Esophagus (tissue), 2 donors: Measurements from ENCODE around the gene CNGA4. TPM values are rescaled to one million over a fixed set of nuclear protein-coding genes. Genes with fewer than 3 reads are reported as not detected.

Experiments
- H3K27ac ChIP-seq, 2 donors: one replicate each; pipeline ENCODE4 v1.5.1; 2013; ENCODE audit warnings: low read depth in 2 of 2, mild to moderate bottlenecking in 2 of 2, inconsistent platforms in 1 of 2, low read length in 1 of 2, moderate library complexity in 1 of 2
- H3K27me3 ChIP-seq, 2 donors: one replicate each; pipeline ENCODE4 v1.6.1; 2013; ENCODE audit warnings: low read length in 2 of 2, control low read depth in 1 of 2, mild to moderate bottlenecking in 1 of 2; ENCODE audit not compliant: insufficient read depth in 2 of 2, control insufficient read depth in 1 of 2
- H3K36me3 ChIP-seq, 2 donors: one replicate each; pipeline ENCODE4 v1.6.1; 2013; ENCODE audit warnings: low read length in 1 of 2; ENCODE audit not compliant: control insufficient read depth in 2 of 2, insufficient read depth in 2 of 2
- H3K4me1 ChIP-seq, 2 donors: one replicate each; pipeline ENCODE4 v1.6.1; 2013; ENCODE audit warnings: low read length in 1 of 2; ENCODE audit not compliant: control insufficient read depth in 2 of 2, insufficient read depth in 2 of 2
- H3K4me3 ChIP-seq, 2 donors: one replicate each; pipeline ENCODE4 v1.5.1; 2013; ENCODE audit warnings: low read length in 2 of 2, mild to moderate bottlenecking in 2 of 2, low read depth in 1 of 2, moderate library complexity in 1 of 2
- H3K9me3 ChIP-seq, 2 donors: one replicate each; pipeline ENCODE4 v1.6.1; 2013; ENCODE audit warnings: mild to moderate bottlenecking in 2 of 2, low read depth in 1 of 2, low read length in 1 of 2, moderate library complexity in 1 of 2; ENCODE audit not compliant: control insufficient read depth in 2 of 2, insufficient read depth in 1 of 2
- WGBS, 2 donors: extraction: QIAGEN DNeasy Blood & Tissue Kit; methylation state at CpG; one replicate each; pipeline ENCODE4 v1.1.7; 2013; 5-methylcytosine and 5-hydroxymethylcytosine counted together
- polyA plus RNA-seq, 2 donors: library from polyadenylated mRNA; stranded (reverse); fragments of 200-250 nt; gene quantifications; one replicate each; pipeline ENCODE4 v1.2.3, GENCODE V29; 2013
- donor health status: healthy with polysubstance abuse.
- donor health status: Bipolar disorder and iron deficiency.

Gene CNGA4
- polyA plus RNA-seq, 2 donors = 0.06 TPM

GRCh38 chr11:6251120-6251733 lies 12.3 kb downstream of the CNGA4 start:
- WGBS, 2 donors = 55 to 64% methylated on average over 6 of the region's 6 CpGs
- Histone ChIP-seq H3K27ac (no peak overlapping the region), H3K9me3 (no peaks in the 10 kb centered on the region), H3K27me3 (no peaks in the 10 kb centered on the region), H3K4me1 (peaks cover 0 to 2% of the 10 kb centered on the region in 2 donors), H3K4me3 (no peak overlapping the region), H3K36me3 (no peaks in the 10 kb centered on the region)

- Histone ChIP-seq H3K9me3 (no peaks in the 10 kb centered on the region), H3K27me3 (no peaks in the 10 kb centered on the region), H3K27ac (peak overlapping the region in 1 of 2 donors; percentile 11), H3K4me3 (no peak overlapping the region), H3K36me3 (no peaks in the 10 kb centered on the region), H3K4me1 (peaks cover 0 to 2% of the 10 kb centered on the region in 2 donors)
- 59 to 88% methylated on average over 6 of the region's 6 CpGs for WGBS, 2 donors
Observed at GRCh38 chr11:6251990-6252473, 13.1 kb downstream of the CNGA4 start.

- Histone ChIP-seq H3K4me3 (no peak overlapping the region), H3K9me3 (no peaks in the 10 kb centered on the region), H3K27ac (no peak overlapping the region), H3K4me1 (peaks cover 0 to 2% of the 10 kb centered on the region in 2 donors), H3K36me3 (no peaks in the 10 kb centered on the region), H3K27me3 (no peaks in the 10 kb centered on the region)
- WGBS, 2 donors = 70 to 79% methylated on average over 1 of the region's 1 CpG
Observed at GRCh38 chr11:6253197-6253596, 14.3 kb downstream of the CNGA4 start.

DNA sequence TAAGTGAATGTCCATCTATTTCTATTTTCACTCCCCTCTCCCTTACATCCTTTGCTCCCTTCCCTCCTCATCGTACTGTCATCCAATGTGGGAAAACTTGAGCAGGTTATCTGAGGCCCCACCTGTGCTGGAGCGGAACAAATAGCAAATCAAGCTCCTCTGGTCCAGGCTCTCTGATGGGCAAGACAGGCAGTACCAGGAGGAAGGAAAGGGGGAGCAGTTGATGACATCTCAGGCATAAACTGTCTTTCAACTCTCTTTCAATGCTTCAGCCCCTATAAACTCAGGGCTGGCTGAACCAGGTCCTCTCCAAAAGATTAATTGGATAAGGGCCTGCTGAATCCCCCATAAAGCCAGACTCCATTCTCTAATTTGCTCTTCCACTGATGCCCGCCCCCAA lies 19.3 kb downstream of the CNGA4 start:
- Histone ChIP-seq H3K27ac (no peak overlapping the region), H3K36me3 (no peaks in the 10 kb centered on the region), H3K4me3 (no peak overlapping the region), H3K4me1 (peaks cover 0 to 6% of the 10 kb centered on the region in 2 donors), H3K27me3 (peaks cover 0 to 13% of the 10 kb centered on the region in 2 donors), H3K9me3 (no peaks in the 10 kb centered on the region)
- WGBS, 2 donors = 76 to 82% methylated on average over 3 of the region's 3 CpGs

GRCh38 chr11:6258571-6259081 lies 19.7 kb downstream of the CNGA4 start:
- peak overlapping the region in 1 of 2 donors; percentile 40 for H3K4me3 ChIP-seq
- H3K27ac ChIP-seq = no peak overlapping the region
- peaks cover 0 to 13% of the 10 kb centered on the region in 2 donors for H3K27me3 ChIP-seq
- H3K36me3 ChIP-seq = no peaks in the 10 kb centered on the region
- 7 to 9% methylated on average over 16 of the region's 16 CpGs for WGBS, 2 donors
- no peaks in the 10 kb centered on the region for H3K9me3 ChIP-seq
- peaks cover 0 to 6% of the 10 kb centered on the region in 2 donors for H3K4me1 ChIP-seq

GRCh38 chr11:6260207-6260726 lies 21.4 kb downstream of the CNGA4 start:
- H3K27me3 ChIP-seq = peaks cover 0 to 13% of the 10 kb centered on the region in 2 donors
- H3K36me3 ChIP-seq = no peaks in the 10 kb centered on the region
- peaks cover 0 to 6% of the 10 kb centered on the region in 2 donors for H3K4me1 ChIP-seq
- H3K4me3 ChIP-seq = no peak overlapping the region
- H3K9me3 ChIP-seq = no peaks in the 10 kb centered on the region
- 48 to 49% methylated on average over 5 of the region's 5 CpGs for WGBS, 2 donors
- no peak overlapping the region for H3K27ac ChIP-seq

GRCh38 chr11:6263662-6264061 lies 24.8 kb downstream of the CNGA4 start:
- peaks cover 0 to 5% of the 10 kb centered on the region in 2 donors for H3K4me1 ChIP-seq
- no peaks in the 10 kb centered on the region for H3K36me3 ChIP-seq
- no peaks in the 10 kb centered on the region for H3K9me3 ChIP-seq
- H3K4me3 ChIP-seq = no peak overlapping the region
- WGBS, 2 donors = 81 to 97% methylated on average over 1 of the region's 1 CpG
- no peak overlapping the region for H3K27ac ChIP-seq
- peaks cover 0 to 13% of the 10 kb centered on the region in 2 donors for H3K27me3 ChIP-seq

DNA sequence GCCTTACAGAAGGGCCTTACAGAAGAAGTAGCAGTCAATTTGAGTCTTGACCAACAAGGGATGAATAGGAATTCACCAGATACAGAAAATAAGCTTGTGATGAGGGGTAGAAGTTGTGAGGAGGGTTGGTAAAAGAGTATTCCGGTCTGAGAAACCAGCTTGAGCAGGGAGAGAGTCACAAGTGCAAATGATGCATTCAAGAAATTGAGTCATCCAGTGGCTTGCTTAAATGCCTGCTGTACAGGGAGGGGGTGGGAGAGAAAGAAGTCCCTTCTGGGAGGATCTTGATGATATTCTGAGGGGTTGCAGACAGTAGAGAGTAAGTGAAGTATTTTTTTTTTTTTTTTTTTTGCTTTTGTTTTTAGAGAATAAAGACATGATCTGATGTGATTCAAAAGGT lies 29.9 kb downstream of the CNGA4 start:
- no peaks in the 10 kb centered on the region for H3K36me3 ChIP-seq
- H3K27ac ChIP-seq = no peak overlapping the region
- 69 to 86% methylated on average over 1 of the region's 1 CpG for WGBS, 2 donors
- H3K27me3 ChIP-seq = no peaks in the 10 kb centered on the region
- H3K9me3 ChIP-seq = no peaks in the 10 kb centered on the region
- no peak overlapping the region for H3K4me3 ChIP-seq
- no peaks in the 10 kb centered on the region for H3K4me1 ChIP-seq

- Histone ChIP-seq H3K4me1 (no peaks in the 10 kb centered on the region), H3K4me3 (no peak overlapping the region)
Observed at GRCh38 chr11:6269994-6270393, 31.1 kb downstream of the CNGA4 start.

More at GRCh38 chr11:6269994-6270393, 31.1 kb downstream of the CNGA4 start:
- Histone ChIP-seq H3K27ac (no peak overlapping the region), H3K9me3 (no peaks in the 10 kb centered on the region), H3K27me3 (no peaks in the 10 kb centered on the region), H3K36me3 (no peaks in the 10 kb centered on the region)
- WGBS, 2 donors = 85 to 92% methylated on average over 24 of the region's 24 CpGs
